HG03159 (cell line): Measurements from ENCODE around the gene GALNT10.

Source experiments
- ATAC-seq: cut with Tn5 transposase; IDR thresholded peaks from one replicate; pipeline ENCODE4 v1.9.1; 2021; ENCODE audit warnings: mild to moderate bottlenecking, moderate library complexity; ENCODE audit not compliant: unreplicated experiment

Gene GALNT10

DNA sequence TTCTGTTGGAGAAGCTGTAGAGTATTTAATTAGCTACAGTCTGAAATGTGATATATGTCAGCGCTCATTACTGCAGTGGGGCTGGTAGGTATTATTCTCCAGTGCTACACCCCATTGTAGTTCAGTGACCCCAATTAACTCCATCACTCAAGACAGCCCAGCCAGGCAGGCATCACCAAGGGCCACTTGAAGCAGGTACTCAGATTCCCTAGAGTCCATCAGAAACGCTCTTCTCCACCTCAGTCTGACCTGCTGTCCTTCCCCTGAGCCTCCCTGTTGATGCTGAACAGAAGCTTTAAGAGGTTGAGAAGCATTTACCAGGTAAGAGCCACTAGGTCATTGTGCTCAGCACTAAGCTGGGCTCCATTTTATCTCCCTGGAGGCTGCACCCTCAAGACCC, 71.8 kb downstream of the GALNT10 start:
- ATAC-seq = no peak

- ATAC-seq = no peak
Observed at GRCh38 chr5:154264549-154265196, 74.1 kb downstream of the GALNT10 start.

DNA sequence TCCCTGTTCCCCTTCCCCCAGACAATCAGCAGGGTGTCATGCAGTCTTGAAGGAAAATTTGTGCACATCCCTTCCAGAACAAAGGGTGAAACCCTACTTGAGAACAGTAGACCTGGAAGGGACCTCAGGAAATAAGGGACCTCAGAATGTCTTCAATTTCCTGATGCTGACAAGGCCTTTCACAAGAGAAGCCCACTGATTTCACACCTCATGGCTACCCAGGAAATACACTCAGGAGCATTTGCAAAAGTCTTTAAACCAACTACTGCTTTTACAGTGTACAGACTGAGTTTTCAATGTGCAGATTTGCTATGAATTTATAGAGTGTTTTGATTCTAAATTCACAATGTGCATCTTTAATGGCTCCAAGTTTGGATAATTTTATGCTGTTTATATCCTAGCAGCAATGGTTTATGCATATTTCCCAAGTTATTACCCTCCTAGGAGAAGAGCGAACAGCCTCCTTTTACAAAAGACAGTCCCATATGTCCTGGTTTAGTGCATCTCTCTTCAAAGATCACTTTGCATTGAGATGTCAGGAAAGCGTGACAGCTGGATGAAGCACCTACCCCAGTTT, 74.8 kb downstream of the GALNT10 start:
- ATAC-seq = no peak

DNA sequence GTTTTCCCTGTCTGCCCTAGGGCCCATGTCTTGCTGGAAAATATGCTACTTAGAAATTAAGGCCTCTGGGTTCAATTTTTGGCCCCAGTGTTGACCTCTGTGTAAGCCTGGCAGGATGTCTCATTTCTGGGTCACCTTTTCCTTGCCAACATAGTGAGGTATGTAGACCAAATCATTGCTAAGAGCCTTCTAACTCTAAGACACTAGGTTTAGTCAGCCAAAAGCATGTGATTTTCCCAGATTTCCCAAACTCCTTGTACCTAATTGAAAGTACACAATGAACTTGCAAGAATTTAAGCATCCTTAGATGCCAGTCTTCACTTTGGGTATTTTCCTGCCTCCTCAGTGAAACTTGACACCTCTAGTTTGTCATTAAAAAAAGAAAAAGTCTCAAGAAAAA, 77.0 kb downstream of the GALNT10 start:
- ATAC-seq = no peak

- ATAC-seq = no peak
Observed at GRCh38 chr5:154268073-154268472, 77.5 kb downstream of the GALNT10 start.

GRCh38 chr5:154269414-154269813, 78.9 kb downstream of the GALNT10 start:
- no peak for ATAC-seq

DNA sequence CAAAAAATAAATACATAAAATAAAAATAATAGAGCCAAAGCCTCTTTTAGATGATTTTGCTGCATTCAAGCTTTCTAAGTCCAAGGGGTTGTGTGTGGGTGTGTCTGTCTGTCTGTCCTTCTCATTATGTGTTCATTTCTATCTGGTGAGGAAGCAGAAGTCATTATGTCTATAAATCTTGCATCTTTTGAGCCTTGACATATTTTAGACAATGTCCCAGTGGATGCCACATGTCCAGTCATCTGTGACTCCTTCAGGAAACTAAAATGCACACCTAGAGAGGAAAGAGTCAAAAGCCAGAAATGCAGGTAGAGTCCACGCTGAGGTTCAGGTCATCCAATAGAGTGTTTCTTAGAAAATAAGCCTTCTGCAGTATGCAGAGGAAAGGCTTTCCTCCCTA, 80.9 kb downstream of the GALNT10 start:
- no peak for ATAC-seq

GRCh38 chr5:154271936-154272514, 81.5 kb downstream of the GALNT10 start:
- no peak for ATAC-seq

DNA sequence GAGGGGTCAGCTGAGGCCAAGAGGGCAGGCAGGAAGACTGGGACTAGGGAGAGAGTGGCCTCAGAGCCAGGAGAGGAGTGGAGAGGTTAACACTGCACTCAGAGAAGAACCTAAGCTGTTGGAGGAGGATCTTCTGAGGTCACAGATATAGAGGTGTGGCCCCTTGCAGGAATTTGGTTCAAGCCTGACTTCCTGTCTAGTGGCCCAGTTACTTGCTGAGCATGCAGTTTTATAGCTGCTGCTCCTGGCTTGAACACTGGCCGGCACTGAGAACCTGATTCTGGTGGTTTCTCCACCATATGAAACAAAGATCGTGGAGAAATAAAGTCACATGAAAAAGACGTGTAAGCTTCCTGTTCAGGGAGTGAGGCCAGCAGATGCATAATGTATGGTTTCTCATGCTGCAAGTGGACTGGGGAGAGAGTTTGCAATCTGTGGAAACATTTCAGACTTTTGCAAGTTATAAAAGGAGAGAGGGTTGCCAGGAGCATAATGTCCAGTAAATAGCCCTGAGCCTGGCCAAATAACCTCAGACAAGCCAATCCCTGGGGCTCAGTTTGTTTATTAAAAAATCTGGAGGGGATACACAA, 82.6 kb downstream of the GALNT10 start:
- ATAC-seq = peak; percentile 72

DNA sequence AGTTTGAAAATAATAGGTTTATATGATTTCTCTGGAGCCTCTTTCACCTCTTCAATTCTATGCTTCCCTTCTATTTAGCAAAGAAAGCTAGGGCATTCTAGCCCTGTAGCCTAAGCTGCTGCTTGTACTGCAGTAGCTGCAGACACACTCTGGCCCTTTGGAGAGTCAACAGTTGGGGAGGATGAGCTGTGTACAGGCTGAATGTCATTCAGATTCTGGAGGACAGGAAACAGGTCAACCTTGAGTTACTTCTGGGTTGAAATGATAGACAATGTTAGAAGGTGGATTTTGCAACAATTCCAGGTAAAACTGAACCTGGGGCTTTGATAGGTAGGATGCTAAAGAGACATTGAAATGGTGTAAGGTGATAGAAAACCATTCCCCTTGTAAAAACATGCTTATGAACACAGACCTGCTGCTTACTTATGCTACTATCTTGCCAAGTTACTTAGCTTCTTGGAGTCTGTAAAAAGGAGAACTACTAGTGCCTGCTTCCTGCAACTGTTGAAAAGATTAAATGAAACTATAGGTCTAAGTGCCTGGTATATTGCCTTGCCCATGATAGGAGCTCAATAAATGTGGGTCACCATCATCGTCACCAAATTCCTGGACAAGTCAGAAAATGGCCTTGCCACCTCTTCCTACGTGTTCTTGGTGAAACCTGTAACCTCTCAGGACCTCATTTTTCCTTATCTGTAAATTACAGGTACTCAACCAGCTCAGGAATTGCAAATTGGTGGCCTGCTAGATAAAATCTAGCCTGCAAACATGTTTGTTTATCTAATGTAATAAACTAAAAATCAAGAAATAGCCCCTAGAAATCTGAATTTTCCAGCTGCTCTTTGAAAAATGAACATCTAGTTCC, 83.7 kb downstream of the GALNT10 start:
- no peak for ATAC-seq

- no peak for ATAC-seq
Observed at GRCh38 chr5:154274828-154275185, 84.3 kb downstream of the GALNT10 start.

GRCh38 chr5:154275566-154275965, 85.0 kb downstream of the GALNT10 start:
- no peak for ATAC-seq

DNA sequence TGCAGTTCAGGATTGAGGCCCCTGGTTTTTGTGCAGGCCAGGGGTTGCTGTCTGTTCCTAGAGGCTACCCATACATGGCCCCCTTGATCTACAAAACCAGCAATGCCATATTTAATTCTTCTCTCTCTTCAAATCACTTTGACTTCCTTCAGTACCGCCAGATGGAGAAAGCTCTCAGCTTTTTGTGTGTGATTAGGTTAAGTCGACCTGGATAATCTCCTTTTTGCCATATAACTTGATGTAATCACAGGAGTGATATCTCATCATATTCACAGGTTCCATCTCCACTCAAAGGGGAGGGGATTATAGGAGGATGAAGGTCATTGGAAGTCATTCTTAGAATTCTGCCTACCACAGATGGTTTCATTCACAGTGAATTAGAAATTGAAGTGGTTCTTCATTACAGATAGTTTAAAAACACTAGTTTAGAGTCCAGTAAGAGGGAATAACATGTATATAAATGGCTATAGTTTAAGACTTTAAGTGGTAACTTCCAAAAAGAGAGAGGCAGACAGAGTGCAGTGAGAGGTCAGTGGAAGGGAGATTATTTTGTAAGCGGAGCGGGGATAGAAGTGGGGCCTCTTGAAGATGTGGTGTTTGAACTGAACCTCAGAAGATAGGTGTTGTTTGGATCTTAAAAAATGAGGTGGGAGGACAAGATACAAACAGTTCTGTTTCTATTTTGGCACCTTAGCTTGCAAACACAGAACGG, 85.9 kb downstream of the GALNT10 start:
- no peak for ATAC-seq

- no peak for ATAC-seq
Observed at GRCh38 chr5:154276973-154277331, 86.4 kb downstream of the GALNT10 start.

- no peak for ATAC-seq
Observed at GRCh38 chr5:154277499-154277898, 87.0 kb downstream of the GALNT10 start.

- no peak for ATAC-seq
Observed at GRCh38 chr5:154278186-154278585, 87.7 kb downstream of the GALNT10 start.

DNA sequence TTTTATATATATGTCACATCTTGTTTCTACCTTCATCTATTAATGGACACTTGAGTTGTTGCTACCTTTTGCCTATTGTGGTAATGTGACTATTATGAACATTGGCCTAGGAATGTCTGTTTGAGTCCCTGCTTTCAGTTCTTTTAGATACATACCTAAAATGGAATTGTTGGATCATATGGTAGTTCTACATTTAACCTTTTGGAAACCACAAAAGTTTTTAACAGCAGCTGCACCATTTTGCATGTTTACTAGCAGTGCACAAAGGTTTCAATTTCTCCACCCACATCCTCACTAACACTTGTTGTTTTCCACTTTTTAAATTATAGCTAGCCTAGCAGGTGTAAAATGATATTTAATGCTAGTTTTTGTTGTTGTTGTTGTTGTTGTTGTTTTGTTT, 88.4 kb downstream of the GALNT10 start:
- peak; percentile 50 for ATAC-seq

GRCh38 chr5:154284433-154284832, 93.9 kb downstream of the GALNT10 start:
- peak; percentile 87 for ATAC-seq

- no peak for ATAC-seq
Observed at GRCh38 chr5:154285661-154286408, 95.3 kb downstream of the GALNT10 start.

DNA sequence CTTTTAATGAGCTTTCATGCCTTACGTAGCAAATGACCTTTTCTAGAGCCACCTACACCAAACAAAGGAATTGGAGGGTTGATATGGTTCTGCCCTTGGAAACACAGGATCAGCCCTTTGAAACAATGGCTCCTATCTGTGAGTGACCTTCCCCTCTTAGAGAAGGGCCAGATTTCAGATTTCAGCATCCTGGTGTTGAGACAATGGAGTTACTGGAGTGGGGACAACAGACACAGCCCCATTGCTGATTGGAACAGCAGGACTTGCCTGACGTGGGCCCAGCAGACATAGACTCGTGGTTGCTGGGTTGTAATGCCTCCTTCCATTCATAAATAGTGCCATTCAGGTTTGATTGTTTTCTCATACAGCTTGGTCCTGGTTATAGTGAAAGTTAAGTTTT, 96.0 kb downstream of the GALNT10 start:
- no peak for ATAC-seq
